Activated B cell treated with CpG ODN at 0.5 μM for 24 hours (primary cell): ENCODE data around the gene USHBP1. TPM values are rescaled to one million over a fixed set of nuclear protein-coding genes. Genes with fewer than 3 reads are reported as not detected.
A peak's percentile ranks its signal among the peaks of the same experiment; 100 is the strongest.

Source experiments
- ATAC-seq: fragments of 200-7000 bp; cut with Tn5 transposase; one replicate; pipeline ENCODE4 v1.10.0; 2021; ENCODE audit warnings: low read depth, mild to moderate bottlenecking, moderate library complexity
- CTCF ChIA-PET: fragments of 350-600 bp; sonication (Branson Sonifier 250); formaldehyde crosslinking; loops from one replicate; lab custom pipeline; 2021; ENCODE audit warnings: antibody characterized with exemption; lab: Charles Lee
- POLR2A ChIA-PET: fragments of 350-600 bp; sonication (Branson Sonifier 250); formaldehyde crosslinking; loops from one replicate; lab custom pipeline; 2021; ENCODE audit warnings: antibody characterized with exemption; lab: Charles Lee
- DNase-seq: peaks from one replicate; pipeline ENCODE4 v3.0.0; 2022
- H3K27ac Mint-ChIP-seq: one replicate; pipeline ENCODE4 v1.8.0; 2020; ENCODE audit warnings: mixed read lengths
- H3K27me3 Mint-ChIP-seq: one replicate; pipeline ENCODE4 v1.8.0; 2021; ENCODE audit warnings: mixed read lengths
- H3K36me3 Mint-ChIP-seq: one replicate; pipeline ENCODE4 v1.8.0; 2021; ENCODE audit warnings: low read depth, mixed read lengths
- H3K4me1 Mint-ChIP-seq: one replicate; pipeline ENCODE4 v1.8.0; 2021; ENCODE audit warnings: mixed read lengths
- H3K4me3 Mint-ChIP-seq: one replicate; pipeline ENCODE4 v1.8.0; 2020; ENCODE audit warnings: mild to moderate bottlenecking, mixed read lengths
- H3K9me3 Mint-ChIP-seq: one replicate; pipeline ENCODE4 v1.8.0; 2020; ENCODE audit warnings: mixed read lengths
- CTCF ChIP-seq: fragments of 200-600 bp; IDR thresholded peaks from one replicate; pipeline ENCODE4 v1.8.0; 2022; ENCODE audit warnings: antibody characterized with exemption, mild to moderate bottlenecking
- intact Hi-C: fragments of 100-400 bp; cut with micrococcal nuclease; formaldehyde crosslinking; loops from one replicate; pipeline ENCODE4 v1.15.1; 2024
- total RNA-seq: library from RNA; stranded (reverse); gene quantifications from 2 replicates; pipeline ENCODE4 v1.2.3, GENCODE V29; 2022

The USHBP1 gene
- total RNA-seq, 1 donor from 2014 or later = 0.42 TPM

GRCh38 chr19:17268754-17269153, 4.2 kb upstream of the USHBP1 start:
- ChIA-PET CTCF (no interaction called here), POLR2A (interaction anchor here (2.2 to 3.1 kb wide), 2 partner anchors 13 to 43 kb away, joined by 9 to 40 read pairs; partner anchors contain the start of genes ANKLE1 and OCEL1)
- ATAC-seq (no peak), DNase-seq (no peak)
- intact Hi-C loops = loop anchor here (5.0 kb wide), 1 partner anchor 1936 kb away; the partner anchor contains the start of gene BRD4
- H3K27me3 Mint-ChIP-seq = no peaks in the 10 kb centered on the region
- peak overlapping the region; percentile 32 for H3K4me3 Mint-ChIP-seq
- H3K9me3 Mint-ChIP-seq = no peaks in the 10 kb centered on the region
- peaks cover 32% of the 10 kb centered on the region for H3K36me3 Mint-ChIP-seq
- no peak for TF ChIP-seq CTCF
- peaks cover 29% of the 10 kb centered on the region for H3K4me1 Mint-ChIP-seq
- no peak overlapping the region for H3K27ac Mint-ChIP-seq

- H3K27ac Mint-ChIP-seq = peak within 1 kb of the TSS; percentile 93
- H3K27me3 Mint-ChIP-seq = no peaks in the 10 kb centered on the region
- intact Hi-C loops = loop anchor here (1.0 to 5.0 kb wide), 12 partner anchors 14 to 1935 kb away; partner anchors contain the start of genes ANKLE1, ANO8, BRD4 and DDA1
- POLR2A ChIA-PET = interaction anchor here (0.5 to 3.1 kb wide), 27 partner anchors 8 to 1000 kb away, joined by 3 to 40 read pairs (median 4); partner anchors contain the start of genes ANKLE1, BST2, DDA1 and MRPL34
- H3K36me3 Mint-ChIP-seq = peaks cover 26% of the 10 kb centered on the region
- DNase-seq = peak; percentile 81
- H3K4me3 Mint-ChIP-seq = peak within 1 kb of the TSS; percentile 91
- peak; percentile 89 for ATAC-seq
- CTCF ChIA-PET = interaction anchor here (0.6 to 1.9 kb wide), 10 partner anchors 13 to 432 kb away, joined by 3 to 6 read pairs (median 3); partner anchors contain the start of genes ABHD8, ANKLE1, HAUS8 and MRPL34
- H3K9me3 Mint-ChIP-seq = no peaks in the 10 kb centered on the region
- peaks cover 29% of the 10 kb centered on the region for H3K4me1 Mint-ChIP-seq
- no peak for TF ChIP-seq CTCF
Measured at GRCh38 chr19:17266975-17267788, 2.6 kb upstream of the USHBP1 start, which contains the start of gene BABAM1. Gene BABAM1 (plus strand): TSS chr19:17267443. CDS start chr19:17268807, 1,364 bp downstream.

GRCh38 chr19:17266589-17266974, 2.0 kb upstream of the USHBP1 start:
- Mint-ChIP-seq H3K36me3 (peaks cover 26% of the 10 kb centered on the region), H3K27me3 (no peaks in the 10 kb centered on the region), H3K4me1 (peaks cover 29% of the 10 kb centered on the region), H3K4me3 (peak overlapping the region; percentile 91), H3K27ac (peak overlapping the region; percentile 93), H3K9me3 (no peaks in the 10 kb centered on the region)
- TF ChIP-seq CTCF = no peak
- POLR2A ChIA-PET = interaction anchor here (0.5 to 3.1 kb wide), 29 partner anchors 8 to 999 kb away, joined by 3 to 40 read pairs (median 4); partner anchors contain the start of genes ANKLE1, BST2, DDA1 and JAK3
- intact Hi-C loops = loop anchor here (2.0 to 5.0 kb wide), 5 partner anchors 14 to 1934 kb away; partner anchors contain the start of genes ANKLE1 and BRD4
- CTCF ChIA-PET = interaction anchor here (0.6 to 1.9 kb wide), 8 partner anchors 14 to 191 kb away, joined by 3 to 6 read pairs (median 3); partner anchors contain the start of genes ABHD8, ANKLE1, HAUS8 and MRPL34
- DNase-seq (peak; percentile 38), ATAC-seq (no peak)

GRCh38 chr19:17266026-17266425, 1.5 kb upstream of the USHBP1 start:
- ChIA-PET CTCF (interaction anchor here (1.0 to 1.5 kb wide), 4 partner anchors 14 to 31 kb away, joined by 3 to 5 read pairs (median 4); partner anchors contain the start of gene ANKLE1), POLR2A (interaction anchor here (0.7 to 3.1 kb wide), 20 partner anchors 9 to 680 kb away, joined by 3 to 40 read pairs (median 4); partner anchors contain the start of genes ANKLE1, BST2, DDA1 and JAK3)
- Mint-ChIP-seq H3K9me3 (no peaks in the 10 kb centered on the region), H3K27me3 (no peaks in the 10 kb centered on the region), H3K36me3 (peaks cover 21% of the 10 kb centered on the region), H3K4me1 (peaks cover 30% of the 10 kb centered on the region), H3K4me3 (no peak overlapping the region), H3K27ac (peak overlapping the region; percentile 93)
- DNase-seq = no peak
- no peak for ATAC-seq
- TF ChIP-seq CTCF = no peak
- intact Hi-C loops = loop anchor here (2.0 to 5.0 kb wide), 5 partner anchors 15 to 1934 kb away; partner anchors contain the start of genes ANKLE1 and BRD4
